ENCODE data around the gene TCAP. TPM values are rescaled to one million over a fixed set of nuclear protein-coding genes. Genes with fewer than 3 reads are reported as not detected.

TCAP gene
- total RNA-seq, 1 experiment from 2014 or later: 1.6 TPM

DNA sequence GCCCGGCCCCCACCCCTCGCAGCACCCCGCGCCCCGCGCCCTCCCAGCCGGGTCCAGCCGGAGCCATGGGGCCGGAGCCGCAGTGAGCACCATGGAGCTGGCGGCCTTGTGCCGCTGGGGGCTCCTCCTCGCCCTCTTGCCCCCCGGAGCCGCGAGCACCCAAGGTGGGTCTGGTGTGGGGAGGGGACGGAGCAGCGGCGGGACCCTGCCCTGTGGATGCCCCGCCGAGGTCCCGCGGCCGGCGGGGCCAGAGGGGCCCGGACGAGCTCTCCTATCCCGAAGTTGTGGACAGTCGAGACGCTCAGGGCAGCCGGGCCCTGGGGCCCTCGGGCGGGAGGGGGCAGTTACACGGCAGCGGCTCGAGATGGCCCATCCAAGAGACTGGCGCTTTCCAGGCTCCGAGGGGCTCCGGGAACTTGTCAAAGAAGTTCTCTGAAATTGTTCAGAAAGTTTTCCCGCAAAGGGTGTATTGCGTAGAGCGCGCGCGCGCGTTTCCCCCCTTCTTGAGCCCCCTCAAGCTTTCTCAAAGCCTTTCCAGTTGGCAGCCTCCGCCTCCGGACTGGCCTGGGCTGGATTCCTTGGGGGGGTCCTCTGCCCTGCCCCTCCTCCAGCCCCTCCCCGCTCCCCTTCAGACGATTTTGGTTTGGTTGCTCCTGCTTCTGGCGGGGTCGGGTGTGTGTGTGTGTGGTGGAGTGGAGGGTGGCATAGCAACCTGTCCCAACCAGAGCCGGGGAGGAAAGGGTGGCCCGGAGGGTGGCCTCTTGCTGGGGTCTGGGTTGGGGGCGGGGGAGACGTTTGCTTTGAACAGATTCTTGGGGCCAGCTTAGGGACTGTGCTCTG is 35.2 kb downstream of the TCAP start:
- DNase-seq (ENCODE audit: low read depth, low spot score) (no peak), ATAC-seq (peak; percentile 75)
- H3K36me3 ChIP-seq (ENCODE audit: control insufficient read depth, insufficient read depth, low read length): peaks cover 3% of the 10 kb centered on the region; the same call in 1 of the 2 replicates
- peaks cover 46% of the 10 kb centered on the region for H3K4me1 ChIP-seq (ENCODE audit: control insufficient read depth, insufficient read depth, low read length)
- peak overlapping the region; percentile 70 to 78 for H3K4me3 ChIP-seq (ENCODE audit: low read depth in 2 of 2, low read length in 2 of 2)
- no peaks in the 10 kb centered on the region for H3K9me3 ChIP-seq (ENCODE audit: control insufficient read depth, insufficient read depth, low read depth, low read length)
- in situ Hi-C loops (cut with HindIII; ENCODE audit: low pct_unique_long_range_greater_than_20kb, low sequenced_read_pairs): no loop called here
- ChIA-PET POLR2A (interaction anchor here (0.6 kb wide), 1 partner anchor 16 kb away, joined by 6 read pairs; no protein-coding TSS in a partner anchor), CTCF (interaction anchor here (0.6 to 1.2 kb wide), 4 partner anchors 29 to 173 kb away, joined by 3 to 4 read pairs (median 4); no protein-coding TSS in a partner anchor)
- TF ChIP-seq, protein P1, sequence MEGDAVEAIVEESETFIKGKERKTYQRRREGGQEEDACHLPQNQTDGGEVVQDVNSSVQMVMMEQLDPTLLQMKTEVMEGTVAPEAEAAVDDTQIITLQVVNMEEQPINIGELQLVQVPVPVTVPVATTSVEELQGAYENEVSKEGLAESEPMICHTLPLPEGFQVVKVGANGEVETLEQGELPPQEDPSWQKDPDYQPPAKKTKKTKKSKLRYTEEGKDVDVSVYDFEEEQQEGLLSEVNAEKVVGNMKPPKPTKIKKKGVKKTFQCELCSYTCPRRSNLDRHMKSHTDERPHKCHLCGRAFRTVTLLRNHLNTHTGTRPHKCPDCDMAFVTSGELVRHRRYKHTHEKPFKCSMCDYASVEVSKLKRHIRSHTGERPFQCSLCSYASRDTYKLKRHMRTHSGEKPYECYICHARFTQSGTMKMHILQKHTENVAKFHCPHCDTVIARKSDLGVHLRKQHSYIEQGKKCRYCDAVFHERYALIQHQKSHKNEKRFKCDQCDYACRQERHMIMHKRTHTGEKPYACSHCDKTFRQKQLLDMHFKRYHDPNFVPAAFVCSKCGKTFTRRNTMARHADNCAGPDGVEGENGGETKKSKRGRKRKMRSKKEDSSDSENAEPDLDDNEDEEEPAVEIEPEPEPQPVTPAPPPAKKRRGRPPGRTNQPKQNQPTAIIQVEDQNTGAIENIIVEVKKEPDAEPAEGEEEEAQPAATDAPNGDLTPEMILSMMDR (IDR thresholded peaks at IDR 0.05): no peak
- 0 out of 2 replicates have a peak, but pooled peaks have one; percentile 14 for TF ChIP-seq SIN3A (IDR thresholded peaks at IDR 0.05; ENCODE audit: borderline replicate concordance, insufficient read depth, low read depth, low read length)
- intact Hi-C loops (cut with micrococcal nuclease; ENCODE audit: unreplicated experiment): no loop called here
- H3K27me3 ChIP-seq (ENCODE audit: control insufficient read depth, insufficient read depth, low read length): no peaks in the 10 kb centered on the region
- no TSS peak for BruUV-seq (replicated peaks)
- peak overlapping the region; percentile 77 for H3K27ac ChIP-seq (ENCODE audit: low read length)

DNA sequence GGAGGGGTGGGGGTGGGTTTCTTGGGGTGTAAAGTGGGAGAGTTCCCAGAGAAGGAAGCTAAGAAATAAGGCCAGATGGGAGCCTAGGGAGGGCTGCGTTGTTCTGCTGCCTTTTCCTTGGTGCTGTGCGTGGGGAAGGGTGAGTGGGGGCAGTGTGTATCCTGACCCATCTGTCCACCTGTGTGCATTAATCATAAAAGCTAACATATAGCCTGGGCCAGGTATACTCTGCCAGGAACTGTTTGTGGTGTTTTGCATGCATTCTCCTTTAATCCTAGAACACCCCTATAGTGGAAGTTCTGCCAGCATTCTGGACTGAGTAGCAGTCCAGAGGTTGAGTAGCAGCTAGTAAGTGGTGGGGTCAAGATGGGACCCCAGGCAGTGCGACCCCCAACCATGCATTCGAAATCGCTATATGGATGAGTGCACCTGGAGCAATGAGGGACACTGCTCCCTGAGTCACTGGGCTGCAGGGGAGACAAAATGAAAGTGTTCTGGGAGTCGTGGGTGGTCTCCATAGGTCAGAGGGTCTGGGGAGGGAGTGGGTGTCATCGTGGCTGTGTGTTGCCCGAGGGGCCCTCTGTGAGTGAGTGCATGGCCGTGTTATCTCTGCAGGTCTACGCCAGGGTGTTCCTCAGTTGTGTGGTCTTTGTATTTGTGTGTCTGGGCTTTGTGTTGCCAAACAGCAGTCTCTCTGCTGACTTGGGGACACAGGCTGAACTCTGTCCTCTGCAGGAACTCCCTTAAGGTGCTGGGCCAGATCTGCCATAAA is 36.0 kb downstream of the TCAP start:
- no peaks in the 10 kb centered on the region for H3K9me3 ChIP-seq (ENCODE audit: control insufficient read depth, insufficient read depth, low read depth, low read length)
- peak overlapping the region; percentile 26; the same call in 1 of the 2 replicates for H3K27ac ChIP-seq (ENCODE audit: low read length)

More for the DNA sequence above, 36.0 kb downstream of the TCAP start:
- ATAC-seq: 0 out of 2 replicates have a peak, but pooled peaks have one; percentile 8
- H3K27me3 ChIP-seq (ENCODE audit: control insufficient read depth, insufficient read depth, low read length): no peaks in the 10 kb centered on the region
- H3K36me3 ChIP-seq (ENCODE audit: control insufficient read depth, insufficient read depth, low read length): peaks cover 3% of the 10 kb centered on the region; the same call in 1 of the 2 replicates
- BruUV-seq (replicated peaks): no TSS peak
- POLR2A ChIA-PET: interaction anchor here (0.6 kb wide), 1 partner anchor 17 kb away, joined by 6 read pairs; no protein-coding TSS in a partner anchor
- DNase-seq (ENCODE audit: low read depth, low spot score): no peak
- in situ Hi-C loops (cut with HindIII; ENCODE audit: low pct_unique_long_range_greater_than_20kb, low sequenced_read_pairs) (no loop called here), intact Hi-C loops (cut with micrococcal nuclease; ENCODE audit: unreplicated experiment) (no loop called here)
- CTCF ChIA-PET: interaction anchor here (1.1 kb wide), 1 partner anchor 28 kb away, joined by 3 read pairs; no protein-coding TSS in a partner anchor
- TF ChIP-seq, protein P2, sequence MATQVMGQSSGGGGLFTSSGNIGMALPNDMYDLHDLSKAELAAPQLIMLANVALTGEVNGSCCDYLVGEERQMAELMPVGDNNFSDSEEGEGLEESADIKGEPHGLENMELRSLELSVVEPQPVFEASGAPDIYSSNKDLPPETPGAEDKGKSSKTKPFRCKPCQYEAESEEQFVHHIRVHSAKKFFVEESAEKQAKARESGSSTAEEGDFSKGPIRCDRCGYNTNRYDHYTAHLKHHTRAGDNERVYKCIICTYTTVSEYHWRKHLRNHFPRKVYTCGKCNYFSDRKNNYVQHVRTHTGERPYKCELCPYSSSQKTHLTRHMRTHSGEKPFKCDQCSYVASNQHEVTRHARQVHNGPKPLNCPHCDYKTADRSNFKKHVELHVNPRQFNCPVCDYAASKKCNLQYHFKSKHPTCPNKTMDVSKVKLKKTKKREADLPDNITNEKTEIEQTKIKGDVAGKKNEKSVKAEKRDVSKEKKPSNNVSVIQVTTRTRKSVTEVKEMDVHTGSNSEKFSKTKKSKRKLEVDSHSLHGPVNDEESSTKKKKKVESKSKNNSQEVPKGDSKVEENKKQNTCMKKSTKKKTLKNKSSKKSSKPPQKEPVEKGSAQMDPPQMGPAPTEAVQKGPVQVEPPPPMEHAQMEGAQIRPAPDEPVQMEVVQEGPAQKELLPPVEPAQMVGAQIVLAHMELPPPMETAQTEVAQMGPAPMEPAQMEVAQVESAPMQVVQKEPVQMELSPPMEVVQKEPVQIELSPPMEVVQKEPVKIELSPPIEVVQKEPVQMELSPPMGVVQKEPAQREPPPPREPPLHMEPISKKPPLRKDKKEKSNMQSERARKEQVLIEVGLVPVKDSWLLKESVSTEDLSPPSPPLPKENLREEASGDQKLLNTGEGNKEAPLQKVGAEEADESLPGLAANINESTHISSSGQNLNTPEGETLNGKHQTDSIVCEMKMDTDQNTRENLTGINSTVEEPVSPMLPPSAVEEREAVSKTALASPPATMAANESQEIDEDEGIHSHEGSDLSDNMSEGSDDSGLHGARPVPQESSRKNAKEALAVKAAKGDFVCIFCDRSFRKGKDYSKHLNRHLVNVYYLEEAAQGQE (IDR thresholded peaks at IDR 0.05; ENCODE audit: insufficient read depth in 1 of 2, low read depth in 2 of 2, low read length in 1 of 2): no peak
- TF ChIP-seq POLR2AphosphoS5 (IDR thresholded peaks at IDR 0.05; ENCODE audit: low read depth, low read length): no peak
- TF ChIP-seq TCF7L2 (IDR thresholded peaks at IDR 0.05; ENCODE audit: low read depth, low read length): no peak
- TF ChIP-seq SIN3A (IDR thresholded peaks at IDR 0.05; ENCODE audit: borderline replicate concordance, insufficient read depth, low read depth, low read length): no peak
- TF ChIP-seq, protein P1 (IDR thresholded peaks at IDR 0.05): no peak
- H3K4me3 ChIP-seq (ENCODE audit: low read depth in 2 of 2, low read length in 2 of 2): peak overlapping the region; percentile 70 to 78
- H3K4me1 ChIP-seq (ENCODE audit: control insufficient read depth, insufficient read depth, low read length): peaks cover 50% of the 10 kb centered on the region
